Stomach smooth muscle (tissue), 2 donors: ENCODE data around the gene POSTN.
A peak's percentile ranks its signal among the peaks of the same experiment; 100 is the strongest.

ENCODE experiments used
- H3K27ac ChIP-seq: one replicate; pipeline ENCODE4 v1.7.0; 2013; ENCODE audit warnings: mild to moderate bottlenecking, low read length, inconsistent platforms
- H3K27me3 ChIP-seq, 2 donors: one replicate each; pipeline ENCODE4 v1.7.0; 2013; ENCODE audit warnings: low read length in 2 of 2; ENCODE audit not compliant: insufficient read depth in 2 of 2, control insufficient read depth in 1 of 2
- H3K36me3 ChIP-seq, 2 donors: one replicate each; pipeline ENCODE4 v1.7.0; 2013; ENCODE audit warnings: low read length in 2 of 2; ENCODE audit not compliant: control insufficient read depth in 2 of 2, insufficient read depth in 2 of 2
- H3K4me1 ChIP-seq: one replicate; pipeline ENCODE4 v1.7.0; 2013; ENCODE audit warnings: low read length; ENCODE audit not compliant: control insufficient read depth, insufficient read depth
- H3K4me3 ChIP-seq, 2 donors: one replicate each; pipeline ENCODE4 v1.7.0; 2013; ENCODE audit warnings: low read length in 2 of 2
- H3K9ac ChIP-seq, 2 donors: one replicate each; pipeline ENCODE4 v1.7.0; 2013; ENCODE audit warnings: low read length in 2 of 2, mild to moderate bottlenecking in 1 of 2
- H3K9me3 ChIP-seq, 2 donors: one replicate each; pipeline ENCODE4 v1.7.0; 2013; ENCODE audit warnings: low read length in 2 of 2; ENCODE audit not compliant: control insufficient read depth in 2 of 2
- donor health status: healthy.
- donor health status: Pancreatic carcinoma.

Gene POSTN, protein sequence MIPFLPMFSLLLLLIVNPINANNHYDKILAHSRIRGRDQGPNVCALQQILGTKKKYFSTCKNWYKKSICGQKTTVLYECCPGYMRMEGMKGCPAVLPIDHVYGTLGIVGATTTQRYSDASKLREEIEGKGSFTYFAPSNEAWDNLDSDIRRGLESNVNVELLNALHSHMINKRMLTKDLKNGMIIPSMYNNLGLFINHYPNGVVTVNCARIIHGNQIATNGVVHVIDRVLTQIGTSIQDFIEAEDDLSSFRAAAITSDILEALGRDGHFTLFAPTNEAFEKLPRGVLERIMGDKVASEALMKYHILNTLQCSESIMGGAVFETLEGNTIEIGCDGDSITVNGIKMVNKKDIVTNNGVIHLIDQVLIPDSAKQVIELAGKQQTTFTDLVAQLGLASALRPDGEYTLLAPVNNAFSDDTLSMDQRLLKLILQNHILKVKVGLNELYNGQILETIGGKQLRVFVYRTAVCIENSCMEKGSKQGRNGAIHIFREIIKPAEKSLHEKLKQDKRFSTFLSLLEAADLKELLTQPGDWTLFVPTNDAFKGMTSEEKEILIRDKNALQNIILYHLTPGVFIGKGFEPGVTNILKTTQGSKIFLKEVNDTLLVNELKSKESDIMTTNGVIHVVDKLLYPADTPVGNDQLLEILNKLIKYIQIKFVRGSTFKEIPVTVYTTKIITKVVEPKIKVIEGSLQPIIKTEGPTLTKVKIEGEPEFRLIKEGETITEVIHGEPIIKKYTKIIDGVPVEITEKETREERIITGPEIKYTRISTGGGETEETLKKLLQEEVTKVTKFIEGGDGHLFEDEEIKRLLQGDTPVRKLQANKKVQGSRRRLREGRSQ

GRCh38 chr13:37598597-37598996 lies at the start of gene POSTN:
Gene POSTN, minus strand, starts transcription at chr13:37598768. Its CDS starts 42 bp downstream, at chr13:37598726.
- H3K36me3 ChIP-seq, result no peaks in the 10 kb centered on the region
- H3K4me1 ChIP-seq, result no peaks in the 10 kb centered on the region
- H3K4me3 ChIP-seq, result peak within 1 kb of the TSS; percentile 57 to 66
- H3K27me3 ChIP-seq, result no peaks in the 10 kb centered on the region
- peak within 1 kb of the TSS in 1 of 2 donors; percentile 49 for H3K9ac ChIP-seq
- no peak within 1 kb of the TSS for H3K27ac ChIP-seq
- no peaks in the 10 kb centered on the region for H3K9me3 ChIP-seq

GRCh38 chr13:37647031-37647650 lies 48.6 kb upstream of the POSTN start:
- no peak overlapping the region for H3K4me3 ChIP-seq
- no peaks in the 10 kb centered on the region for H3K4me1 ChIP-seq
- no peaks in the 10 kb centered on the region for H3K36me3 ChIP-seq
- H3K27me3 ChIP-seq, result no peaks in the 10 kb centered on the region
- no peak overlapping the region for H3K9ac ChIP-seq
- H3K9me3 ChIP-seq, result no peaks in the 10 kb centered on the region
- no peak overlapping the region for H3K27ac ChIP-seq

DNA sequence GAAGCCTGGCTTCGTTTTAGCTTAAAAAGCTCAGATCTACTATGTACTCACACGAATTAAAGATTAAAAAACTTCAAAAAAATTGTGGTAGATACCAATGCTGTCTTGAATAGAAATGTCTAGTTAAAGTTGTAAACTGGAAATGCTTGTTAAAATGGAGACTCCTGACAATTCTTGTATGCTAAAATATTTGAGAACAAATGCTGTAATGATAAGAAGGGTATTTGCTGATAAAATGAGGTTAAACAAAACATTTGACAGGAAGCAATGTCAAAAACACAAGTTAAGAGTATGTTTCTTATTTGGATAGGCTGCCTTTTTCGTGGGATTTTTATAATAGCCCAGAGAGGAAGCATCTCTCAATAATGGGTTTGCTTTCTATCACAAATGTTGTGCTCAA lies 48.0 kb upstream of the POSTN start:
- Histone ChIP-seq H3K9ac (no peak overlapping the region), H3K27me3 (no peaks in the 10 kb centered on the region), H3K9me3 (no peaks in the 10 kb centered on the region), H3K4me3 (no peak overlapping the region), H3K36me3 (no peaks in the 10 kb centered on the region), H3K27ac (no peak overlapping the region), H3K4me1 (no peaks in the 10 kb centered on the region)

GRCh38 chr13:37645181-37645740 lies 46.7 kb upstream of the POSTN start:
- Histone ChIP-seq H3K9ac (no peak overlapping the region), H3K27me3 (no peaks in the 10 kb centered on the region), H3K27ac (no peak overlapping the region), H3K4me1 (no peaks in the 10 kb centered on the region), H3K36me3 (no peaks in the 10 kb centered on the region), H3K4me3 (no peak overlapping the region), H3K9me3 (no peaks in the 10 kb centered on the region)

GRCh38 chr13:37641391-37641790 lies 42.8 kb upstream of the POSTN start:
- H3K9ac ChIP-seq, result no peak overlapping the region
- H3K4me1 ChIP-seq, result no peaks in the 10 kb centered on the region
- no peaks in the 10 kb centered on the region for H3K27me3 ChIP-seq
- no peaks in the 10 kb centered on the region for H3K9me3 ChIP-seq
- no peak overlapping the region for H3K4me3 ChIP-seq
- H3K36me3 ChIP-seq, result peaks cover 2 to 12% of the 10 kb centered on the region in 2 donors
- H3K27ac ChIP-seq, result no peak overlapping the region

DNA sequence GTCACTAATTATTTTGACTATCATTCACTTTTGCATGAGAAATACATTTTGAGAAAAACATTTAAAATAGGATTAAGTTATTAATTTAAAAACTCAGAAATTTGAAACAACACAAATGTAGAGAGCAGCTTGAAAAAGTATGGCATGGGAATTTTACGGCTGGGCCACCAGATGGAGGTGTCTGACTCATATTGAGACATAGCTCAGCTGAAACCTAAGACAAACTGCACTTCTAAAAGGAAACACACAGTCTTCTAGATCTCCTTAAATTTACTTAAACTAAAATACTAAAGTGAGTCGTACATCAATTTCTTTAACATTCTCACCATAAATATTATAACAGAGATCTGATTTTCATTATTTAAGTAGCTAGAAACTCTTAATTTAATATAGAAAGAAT lies 41.9 kb upstream of the POSTN start:
- Histone ChIP-seq H3K4me3 (no peak overlapping the region), H3K36me3 (peaks cover 2 to 12% of the 10 kb centered on the region in 2 donors), H3K9ac (no peak overlapping the region), H3K27ac (no peak overlapping the region), H3K9me3 (no peaks in the 10 kb centered on the region), H3K4me1 (no peaks in the 10 kb centered on the region), H3K27me3 (no peaks in the 10 kb centered on the region)

DNA sequence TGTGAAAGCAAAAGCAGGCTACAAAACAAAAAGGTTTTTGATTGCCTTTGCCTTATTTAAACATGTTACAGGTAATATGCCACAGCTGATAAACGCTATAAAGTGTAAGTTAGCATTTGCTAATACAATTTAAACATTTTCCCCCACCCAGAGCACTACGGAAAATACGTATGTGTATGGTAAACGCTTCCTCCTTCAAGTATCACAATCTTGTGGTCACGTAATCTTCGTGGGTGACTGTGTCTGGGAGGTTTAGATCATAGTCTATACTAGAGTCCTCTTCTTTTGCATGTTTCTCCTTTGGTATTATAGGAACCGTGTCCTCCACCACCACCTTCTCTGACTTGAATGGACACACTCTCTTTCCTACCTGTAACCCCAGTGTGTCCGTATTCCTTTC lies 38.1 kb upstream of the POSTN start:
- Histone ChIP-seq H3K9me3 (no peaks in the 10 kb centered on the region), H3K4me1 (no peaks in the 10 kb centered on the region), H3K36me3 (peaks cover 2 to 16% of the 10 kb centered on the region in 2 donors), H3K9ac (no peak overlapping the region), H3K4me3 (no peak overlapping the region), H3K27ac (no peak overlapping the region), H3K27me3 (no peaks in the 10 kb centered on the region)

GRCh38 chr13:37632294-37632693 lies 33.7 kb upstream of the POSTN start:
- no peak overlapping the region for H3K4me3 ChIP-seq
- no peaks in the 10 kb centered on the region for H3K27me3 ChIP-seq
- no peak overlapping the region for H3K9ac ChIP-seq

DNA sequence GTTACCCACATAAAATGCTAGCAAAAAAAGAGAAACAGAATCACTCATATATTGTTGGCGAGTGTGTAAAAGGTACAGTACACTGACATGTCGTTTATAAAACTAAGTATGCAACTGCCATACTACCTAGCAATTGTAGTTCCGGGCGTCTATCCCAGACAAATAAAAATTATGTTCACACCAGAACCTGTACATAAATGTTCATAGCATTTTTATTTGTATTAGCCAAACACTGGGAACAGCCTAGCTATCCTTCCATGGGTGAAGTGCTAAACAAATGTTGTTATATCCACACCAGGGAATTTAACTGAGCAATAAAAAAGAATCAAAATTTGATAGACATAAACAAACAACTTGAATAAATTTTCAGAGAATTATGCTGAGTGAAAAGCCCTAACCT lies 28.9 kb upstream of the POSTN start:
- no peaks in the 10 kb centered on the region for H3K9me3 ChIP-seq
- H3K36me3 ChIP-seq, result no peaks in the 10 kb centered on the region
- H3K9ac ChIP-seq, result no peak overlapping the region
- no peak overlapping the region for H3K27ac ChIP-seq
- H3K27me3 ChIP-seq, result no peaks in the 10 kb centered on the region
- H3K4me3 ChIP-seq, result no peak overlapping the region
- no peaks in the 10 kb centered on the region for H3K4me1 ChIP-seq

More at GRCh38 chr13:37632294-37632693, 33.7 kb upstream of the POSTN start:
- Histone ChIP-seq H3K4me1 (no peaks in the 10 kb centered on the region), H3K36me3 (peaks cover 0 to 11% of the 10 kb centered on the region in 2 donors), H3K9me3 (no peaks in the 10 kb centered on the region), H3K27ac (no peak overlapping the region)

DNA sequence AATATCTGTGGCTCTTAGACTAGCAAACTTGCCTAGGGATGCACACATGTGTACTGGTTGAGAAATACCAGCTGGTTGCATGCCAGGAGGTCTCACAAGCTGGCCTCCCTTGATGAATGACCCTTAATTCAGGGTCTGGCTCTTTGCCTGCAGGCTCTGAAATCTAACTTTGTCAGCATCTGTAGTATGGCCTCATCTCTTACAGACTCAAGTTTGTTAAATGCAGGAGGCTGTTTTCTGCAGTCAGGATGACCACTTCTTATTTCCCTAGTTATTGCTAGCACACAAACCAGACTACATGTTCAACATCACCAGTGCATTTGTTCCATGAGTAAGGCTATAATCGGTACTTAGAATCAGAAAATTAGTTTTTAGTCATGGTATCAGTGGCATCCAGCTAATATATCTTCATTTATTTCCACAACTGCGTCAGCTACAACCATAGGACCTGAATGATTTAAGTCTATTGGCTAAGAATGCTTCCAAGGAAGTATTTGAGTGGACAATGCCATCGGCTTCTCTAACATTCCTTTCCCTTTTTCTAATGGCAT lies 23.3 kb upstream of the POSTN start:
- Histone ChIP-seq H3K9me3 (no peaks in the 10 kb centered on the region), H3K4me3 (no peak overlapping the region), H3K27me3 (no peaks in the 10 kb centered on the region), H3K27ac (no peak overlapping the region), H3K36me3 (no peaks in the 10 kb centered on the region), H3K4me1 (peaks cover 4% of the 10 kb centered on the region), H3K9ac (no peak overlapping the region)
